HG02885 (cell line): Measurements from ENCODE around the gene OBSCN.

Source experiments
- ATAC-seq: cut with Tn5 transposase; IDR thresholded peaks from one replicate; pipeline ENCODE4 v1.9.1; 2021; ENCODE audit warnings: mild to moderate bottlenecking; ENCODE audit not compliant: unreplicated experiment, poor library complexity

OBSCN gene

DNA sequence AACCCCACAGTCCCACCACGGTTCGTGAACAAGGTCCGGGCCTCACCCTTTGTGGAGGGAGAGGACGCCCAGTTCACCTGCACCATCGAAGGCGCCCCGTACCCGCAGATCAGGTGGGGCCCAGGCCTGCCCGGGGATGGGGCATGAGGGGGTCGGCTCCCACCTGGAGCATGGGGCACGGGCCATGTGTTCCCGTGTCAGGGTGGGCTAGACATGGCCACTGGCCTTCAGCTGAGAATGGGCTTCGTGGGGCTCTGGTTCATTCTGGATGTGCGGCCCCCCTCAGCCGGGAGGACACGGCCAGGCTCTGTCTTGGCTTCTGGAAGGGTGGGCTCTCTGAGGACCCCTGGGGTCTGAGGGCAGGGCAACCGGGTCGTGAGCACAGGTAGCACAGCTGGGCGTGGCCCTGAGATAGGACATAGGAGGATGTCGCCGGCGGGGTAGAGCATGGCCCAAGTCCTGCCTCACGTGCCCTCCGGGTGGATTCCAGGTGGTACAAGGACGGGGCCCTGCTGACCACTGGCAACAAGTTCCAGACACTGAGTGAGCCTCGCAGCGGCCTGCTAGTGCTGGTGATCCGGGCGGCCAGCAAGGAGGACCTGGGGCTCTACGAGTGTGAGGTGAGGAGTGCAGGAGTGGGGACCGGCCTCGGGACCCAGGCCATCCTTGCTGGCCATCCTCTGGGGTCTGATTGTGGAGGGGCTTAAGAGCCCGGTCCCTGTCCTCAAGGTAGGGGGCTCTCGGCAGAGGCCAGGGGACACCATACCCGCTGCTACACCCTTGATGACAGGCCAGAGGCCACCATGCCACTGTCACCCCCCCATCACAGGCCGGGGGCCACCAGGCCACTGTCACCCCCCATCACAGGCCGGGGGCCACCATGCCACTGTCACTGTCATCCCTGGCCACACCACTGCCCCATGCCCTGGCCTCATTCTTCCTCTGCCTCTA, 143.3 kb downstream of the OBSCN start:
- ATAC-seq: no peak

- no peak for ATAC-seq
Measured at GRCh38 chr1:228351850-228352249, 144.0 kb downstream of the OBSCN start.

DNA sequence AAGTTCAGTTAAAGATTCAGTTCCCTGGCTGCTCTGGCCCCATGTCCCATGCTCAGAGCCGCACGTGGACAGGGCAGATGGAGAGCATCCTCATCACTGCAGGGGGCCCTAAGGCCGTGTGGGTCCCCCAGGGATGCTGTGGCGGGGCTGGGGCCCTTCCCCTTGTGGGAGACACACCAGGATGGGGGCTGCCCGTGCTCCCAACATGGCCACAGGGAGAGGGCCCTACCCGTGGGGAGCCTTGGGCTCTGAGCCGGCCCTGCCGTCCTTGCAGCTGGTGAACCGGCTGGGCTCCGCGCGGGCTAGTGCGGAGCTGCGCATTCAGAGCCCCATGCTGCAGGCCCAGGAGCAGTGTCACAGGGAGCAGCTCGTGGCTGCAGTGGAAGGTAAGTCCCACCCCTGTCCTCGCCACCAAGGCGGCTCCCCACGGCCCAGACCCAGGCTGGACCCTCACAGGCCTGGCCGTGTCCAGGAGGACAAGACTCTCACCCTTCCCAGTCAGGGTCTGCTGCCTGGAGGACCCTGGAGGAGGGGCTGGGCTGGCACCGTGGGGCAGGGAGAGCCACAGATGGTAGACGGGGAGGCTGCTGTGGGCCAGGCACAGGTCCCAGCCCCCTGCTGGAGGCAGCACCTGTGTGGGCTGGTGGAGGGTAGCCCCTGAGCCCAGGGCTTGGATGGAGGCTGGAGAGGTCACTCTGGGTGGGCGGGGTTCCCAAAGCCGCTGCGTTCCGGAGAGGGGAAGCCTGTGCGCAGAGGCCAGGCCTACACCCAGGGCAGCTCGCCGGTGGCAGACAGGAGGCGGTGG, 145.0 kb downstream of the OBSCN start:
- no peak for ATAC-seq

- ATAC-seq: no peak
Measured at GRCh38 chr1:228353601-228354371, 145.9 kb downstream of the OBSCN start.

GRCh38 chr1:228354390-228355320, 146.8 kb downstream of the OBSCN start:
- no peak for ATAC-seq

DNA sequence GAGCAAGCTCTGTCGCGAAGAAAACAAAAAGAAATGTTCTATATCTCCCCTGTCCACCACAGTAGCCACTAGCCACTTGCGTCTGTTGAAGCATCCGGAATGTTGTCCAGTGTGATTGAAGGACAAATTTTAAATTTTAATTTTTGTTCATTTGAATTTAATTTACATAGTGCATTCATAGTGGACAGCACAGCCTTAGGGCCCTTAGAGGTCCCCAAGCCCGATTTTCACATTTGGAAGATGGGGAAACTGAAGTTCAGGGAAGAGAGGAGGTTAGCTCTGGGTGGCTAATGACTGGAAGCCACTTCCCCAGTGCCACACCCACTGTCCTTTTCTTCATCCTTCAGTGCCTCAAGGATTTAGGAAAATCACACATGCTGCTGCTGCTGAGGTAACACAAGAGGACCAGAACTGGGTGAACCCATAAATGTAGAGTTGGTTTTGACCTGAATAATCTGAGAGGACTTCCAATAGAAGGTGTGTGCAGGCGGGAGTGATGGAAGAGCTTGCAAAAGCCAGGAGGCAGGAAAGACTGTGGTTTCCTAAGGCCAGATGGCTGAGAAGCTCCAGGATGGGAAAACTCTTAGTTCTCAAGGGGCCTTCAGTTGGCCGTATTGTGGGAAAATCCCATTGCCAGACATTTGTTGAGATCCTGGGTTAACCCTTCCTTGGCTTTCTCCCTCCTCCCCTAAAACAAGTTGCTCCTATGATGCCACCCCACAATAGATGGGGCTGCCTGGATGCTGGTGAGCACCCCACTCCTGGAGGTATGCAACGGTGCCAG, 149.2 kb downstream of the OBSCN start:
- no peak for ATAC-seq

DNA sequence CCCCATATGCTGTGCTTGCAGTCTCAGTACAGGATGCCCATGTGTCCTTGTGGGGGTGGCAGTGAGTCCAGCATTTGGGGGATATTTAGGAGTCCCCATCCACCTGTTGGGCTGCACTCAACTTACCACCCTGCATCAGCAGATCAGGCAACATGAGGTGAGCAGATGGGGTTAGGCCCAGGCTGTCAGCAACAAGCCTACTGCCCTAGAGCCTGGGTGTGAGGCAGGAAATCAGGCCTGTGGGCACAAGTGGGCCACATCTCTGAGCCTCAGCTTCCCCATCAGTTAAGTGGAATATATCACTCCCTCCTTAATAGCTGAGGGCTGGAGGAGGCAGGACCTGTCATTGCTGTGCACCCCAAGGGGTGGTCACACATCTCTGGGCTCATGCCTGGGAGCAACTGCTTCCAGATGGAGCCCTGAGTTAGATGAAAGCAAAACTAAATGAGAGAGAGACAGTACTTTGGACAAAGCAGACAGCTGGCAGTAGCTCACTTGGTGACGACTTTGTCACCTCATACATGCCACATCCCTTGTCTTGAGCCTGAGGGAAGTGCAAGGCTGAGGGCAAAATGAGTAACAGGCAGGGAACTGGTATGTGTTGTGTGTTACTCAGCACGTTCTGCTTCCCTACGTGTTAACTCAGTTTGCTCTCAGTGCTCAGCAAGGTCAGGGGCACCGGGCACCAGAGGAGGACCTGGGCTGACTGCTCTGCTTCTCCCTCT, 150.4 kb downstream of the OBSCN start:
- no peak for ATAC-seq

DNA sequence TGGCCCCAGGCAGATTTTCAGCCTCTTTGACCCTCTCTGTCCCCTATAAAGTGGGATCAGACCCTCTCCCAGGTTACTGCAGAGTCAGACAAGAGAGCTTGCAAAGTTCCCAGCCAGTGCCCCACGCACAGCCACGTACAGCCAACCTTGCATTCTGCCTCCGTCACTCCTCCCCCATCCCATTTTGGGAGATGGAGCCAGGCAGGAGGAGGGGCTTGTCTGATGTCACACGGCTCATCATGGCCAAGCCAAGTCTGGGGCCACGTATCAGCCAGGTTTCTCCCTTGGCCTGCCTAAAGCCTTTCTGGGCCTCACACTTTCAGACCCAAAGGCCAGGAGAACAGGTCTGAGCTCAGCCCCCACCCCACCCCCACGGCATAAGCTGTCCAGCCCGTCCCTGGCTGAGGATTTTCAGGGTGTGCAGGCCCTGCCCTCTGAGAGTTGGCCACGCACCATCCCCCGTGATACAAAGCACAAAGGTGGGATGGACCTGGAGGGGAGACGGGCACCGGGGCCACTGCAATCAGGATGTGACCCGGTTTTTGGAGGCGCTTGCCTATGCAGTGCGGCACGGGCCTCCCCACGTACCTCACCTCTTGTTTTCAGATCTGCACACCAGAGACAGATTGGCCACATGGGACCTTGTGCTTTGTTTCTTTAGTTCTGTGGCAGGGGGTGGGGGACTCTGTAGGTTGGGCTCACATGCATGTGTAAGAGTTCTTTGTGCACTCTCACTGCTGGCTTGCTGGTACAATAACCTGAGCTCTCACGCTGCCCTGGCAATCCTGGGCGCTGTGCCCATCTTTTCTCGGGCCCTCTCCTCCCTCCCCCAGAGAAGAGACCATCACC, 151.1 kb downstream of the OBSCN start:
- no peak for ATAC-seq

GRCh38 chr1:228359613-228360532, 152.0 kb downstream of the OBSCN start:
- no peak for ATAC-seq

DNA sequence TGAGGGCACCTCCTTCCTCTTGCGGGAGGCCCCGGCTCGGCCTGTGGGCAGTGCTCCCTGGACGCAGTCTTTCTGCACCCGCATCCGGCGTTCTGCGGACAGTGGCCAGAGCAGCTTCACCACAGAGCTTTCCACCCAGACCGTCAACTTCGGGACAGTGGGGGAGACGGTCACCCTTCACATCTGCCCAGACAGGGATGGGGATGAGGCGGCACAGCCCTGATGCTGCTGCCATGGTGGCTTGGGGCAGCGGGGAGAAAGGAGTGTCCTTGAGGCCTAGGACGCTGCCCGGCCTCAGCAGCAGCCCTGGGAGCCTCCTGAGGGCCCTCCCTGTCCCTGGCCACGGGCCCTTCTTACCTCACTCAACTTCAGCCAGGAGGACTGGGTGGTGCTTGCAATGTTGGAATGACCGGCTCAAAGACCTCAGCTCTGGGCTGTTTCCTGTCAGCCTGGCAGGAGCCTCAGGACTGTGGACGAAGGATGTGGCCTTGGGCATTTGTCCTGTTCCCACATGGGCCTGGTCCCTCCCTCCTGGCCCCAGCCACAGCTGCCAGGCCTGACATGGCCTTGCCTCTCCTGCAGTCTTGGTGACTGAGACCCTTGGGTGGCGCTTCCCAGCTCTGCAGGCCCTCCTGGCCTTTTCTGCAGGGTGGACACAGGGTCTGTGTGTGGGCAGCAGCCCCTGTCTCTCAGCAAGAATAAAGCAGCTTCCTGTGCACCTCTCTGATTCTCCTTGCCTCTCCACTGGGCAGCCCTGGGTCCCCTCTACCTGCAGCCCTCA, 152.9 kb downstream of the OBSCN start:
- no peak for ATAC-seq

GRCh38 chr1:228361314-228362140, 153.7 kb downstream of the OBSCN start:
- ATAC-seq: no peak

DNA sequence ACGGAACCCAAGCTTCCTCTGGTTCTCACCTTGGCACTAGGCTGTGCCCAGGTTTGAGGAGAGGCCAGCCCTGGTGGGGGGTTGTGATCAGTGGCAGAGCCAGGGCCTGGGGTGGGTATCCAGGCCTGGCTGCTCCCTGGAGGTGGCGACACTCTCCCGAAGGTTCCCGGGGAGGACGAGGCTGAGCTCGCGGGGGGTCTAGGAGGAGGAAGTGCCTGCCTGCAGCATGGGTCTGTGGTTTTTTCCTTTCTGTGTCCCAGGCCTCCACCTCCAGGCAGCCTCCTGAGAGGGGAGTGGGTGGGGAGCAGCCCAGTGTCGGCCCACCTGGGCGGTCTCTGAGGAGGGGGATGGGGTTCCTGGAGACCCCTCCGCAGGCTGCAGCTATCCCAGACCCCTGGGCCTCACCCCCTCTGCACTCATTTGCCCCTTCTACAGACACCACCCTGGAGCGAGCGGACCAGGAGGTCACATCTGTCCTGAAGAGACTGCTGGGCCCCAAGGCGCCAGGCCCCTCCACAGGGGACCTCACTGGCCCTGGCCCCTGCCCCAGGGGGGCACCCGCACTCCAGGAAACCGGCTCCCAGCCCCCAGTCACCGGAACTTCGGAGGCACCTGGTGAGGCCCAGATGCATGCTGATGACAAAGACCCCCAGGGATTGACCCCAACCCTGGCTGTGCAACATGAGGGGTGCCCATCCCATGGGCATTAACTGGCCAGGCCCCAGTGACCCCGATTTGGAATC, 154.5 kb downstream of the OBSCN start:
- ATAC-seq: no peak

- no peak for ATAC-seq
Measured at GRCh38 chr1:228362884-228363450, 155.1 kb downstream of the OBSCN start.

GRCh38 chr1:228363686-228364067, 155.8 kb downstream of the OBSCN start:
- ATAC-seq: no peak
